Measurements from ENCODE around the gene TUBB3.

The TUBB3 gene

GRCh38 chr16:89938175-89938885, 15.2 kb downstream of the TUBB3 start:
- no peak overlapping the region for H3K4me3 ChIP-seq (ENCODE audit: low read depth in 1 of 2, low read length in 2 of 2)
- H3K27ac ChIP-seq (ENCODE audit: low read depth, low read length), result no peak overlapping the region
- H3K36me3 ChIP-seq (ENCODE audit: control insufficient read depth in 1 of 2, insufficient read depth in 2 of 2, low read length in 2 of 2), result no peaks in the 10 kb centered on the region
- no peaks in the 10 kb centered on the region for H3K4me1 ChIP-seq (ENCODE audit: control insufficient read depth in 1 of 2, insufficient read depth in 2 of 2, low read length in 2 of 2)
- no peak overlapping the region for H3K9ac ChIP-seq (ENCODE audit: low read depth in 1 of 2, low read length in 2 of 2)
- H3K27me3 ChIP-seq (ENCODE audit: control insufficient read depth in 1 of 2, insufficient read depth in 2 of 2, low read length in 2 of 2), result peaks cover 0 to 4% of the 10 kb centered on the region in 2 donors
- H3K9me3 ChIP-seq (ENCODE audit: control insufficient read depth in 1 of 2, low read length in 2 of 2), result no peaks in the 10 kb centered on the region

GRCh38 chr16:89944773-89945172, 21.6 kb downstream of the TUBB3 start:
- Histone ChIP-seq H3K4me1 (ENCODE audit: control insufficient read depth in 1 of 2, insufficient read depth in 2 of 2, low read length in 2 of 2) (peaks cover 0 to 15% of the 10 kb centered on the region in 2 donors), H3K27ac (ENCODE audit: low read depth, low read length) (no peak overlapping the region), H3K36me3 (ENCODE audit: control insufficient read depth in 1 of 2, insufficient read depth in 2 of 2, low read length in 2 of 2) (no peaks in the 10 kb centered on the region), H3K4me3 (ENCODE audit: low read depth in 1 of 2, low read length in 2 of 2) (no peak overlapping the region), H3K27me3 (ENCODE audit: control insufficient read depth in 1 of 2, insufficient read depth in 2 of 2, low read length in 2 of 2) (peaks cover 0 to 9% of the 10 kb centered on the region in 2 donors), H3K9ac (ENCODE audit: low read depth in 1 of 2, low read length in 2 of 2) (no peak overlapping the region), H3K9me3 (ENCODE audit: control insufficient read depth in 1 of 2, low read length in 2 of 2) (no peaks in the 10 kb centered on the region)

GRCh38 chr16:89945654-89946053, 22.5 kb downstream of the TUBB3 start:
- no peaks in the 10 kb centered on the region for H3K9me3 ChIP-seq (ENCODE audit: control insufficient read depth in 1 of 2, low read length in 2 of 2)
- no peak overlapping the region for H3K9ac ChIP-seq (ENCODE audit: low read depth in 1 of 2, low read length in 2 of 2)
- H3K4me3 ChIP-seq (ENCODE audit: low read depth in 1 of 2, low read length in 2 of 2), result no peak overlapping the region
- H3K36me3 ChIP-seq (ENCODE audit: control insufficient read depth in 1 of 2, insufficient read depth in 2 of 2, low read length in 2 of 2), result no peaks in the 10 kb centered on the region
- peaks cover 0 to 17% of the 10 kb centered on the region in 2 donors for H3K4me1 ChIP-seq (ENCODE audit: control insufficient read depth in 1 of 2, insufficient read depth in 2 of 2, low read length in 2 of 2)
- H3K27ac ChIP-seq (ENCODE audit: low read depth, low read length), result no peak overlapping the region
- peaks cover 0 to 9% of the 10 kb centered on the region in 2 donors for H3K27me3 ChIP-seq (ENCODE audit: control insufficient read depth in 1 of 2, insufficient read depth in 2 of 2, low read length in 2 of 2)

GRCh38 chr16:89946515-89946914, 23.4 kb downstream of the TUBB3 start:
- Histone ChIP-seq H3K4me3 (ENCODE audit: low read depth in 1 of 2, low read length in 2 of 2) (no peak overlapping the region), H3K9me3 (ENCODE audit: control insufficient read depth in 1 of 2, low read length in 2 of 2) (no peaks in the 10 kb centered on the region)

GRCh38 chr16:89949121-89949742, 26.1 kb downstream of the TUBB3 start:
- no peaks in the 10 kb centered on the region for H3K36me3 ChIP-seq (ENCODE audit: control insufficient read depth in 1 of 2, insufficient read depth in 2 of 2, low read length in 2 of 2)
- H3K27ac ChIP-seq (ENCODE audit: low read depth, low read length), result no peak overlapping the region
- peaks cover 0 to 9% of the 10 kb centered on the region in 2 donors for H3K27me3 ChIP-seq (ENCODE audit: control insufficient read depth in 1 of 2, insufficient read depth in 2 of 2, low read length in 2 of 2)
- no peaks in the 10 kb centered on the region for H3K9me3 ChIP-seq (ENCODE audit: control insufficient read depth in 1 of 2, low read length in 2 of 2)
- peak overlapping the region; percentile 62 to 66 for H3K4me3 ChIP-seq (ENCODE audit: low read depth in 1 of 2, low read length in 2 of 2)
- H3K4me1 ChIP-seq (ENCODE audit: control insufficient read depth in 1 of 2, insufficient read depth in 2 of 2, low read length in 2 of 2), result peaks cover 1 to 28% of the 10 kb centered on the region in 2 donors
- H3K9ac ChIP-seq (ENCODE audit: low read depth in 1 of 2, low read length in 2 of 2), result peak overlapping the region; percentile 38 to 56

More at GRCh38 chr16:89946515-89946914, 23.4 kb downstream of the TUBB3 start:
- H3K4me1 ChIP-seq (ENCODE audit: control insufficient read depth in 1 of 2, insufficient read depth in 2 of 2, low read length in 2 of 2), result peaks cover 0 to 17% of the 10 kb centered on the region in 2 donors
- H3K27ac ChIP-seq (ENCODE audit: low read depth, low read length), result no peak overlapping the region
- H3K27me3 ChIP-seq (ENCODE audit: control insufficient read depth in 1 of 2, insufficient read depth in 2 of 2, low read length in 2 of 2), result peaks cover 0 to 9% of the 10 kb centered on the region in 2 donors
- H3K36me3 ChIP-seq (ENCODE audit: control insufficient read depth in 1 of 2, insufficient read depth in 2 of 2, low read length in 2 of 2), result no peaks in the 10 kb centered on the region
- no peak overlapping the region for H3K9ac ChIP-seq (ENCODE audit: low read depth in 1 of 2, low read length in 2 of 2)

- Histone ChIP-seq H3K9me3 (ENCODE audit: control insufficient read depth in 1 of 2, low read length in 2 of 2) (no peaks in the 10 kb centered on the region), H3K4me3 (ENCODE audit: low read depth in 1 of 2, low read length in 2 of 2) (peak overlapping the region in 1 of 2 donors; percentile 66), H3K9ac (ENCODE audit: low read depth in 1 of 2, low read length in 2 of 2) (peak overlapping the region; percentile 38 to 56), H3K36me3 (ENCODE audit: control insufficient read depth in 1 of 2, insufficient read depth in 2 of 2, low read length in 2 of 2) (peaks cover 0 to 3% of the 10 kb centered on the region in 2 donors), H3K4me1 (ENCODE audit: control insufficient read depth in 1 of 2, insufficient read depth in 2 of 2, low read length in 2 of 2) (peaks cover 7 to 31% of the 10 kb centered on the region in 2 donors), H3K27ac (ENCODE audit: low read depth, low read length) (no peak overlapping the region), H3K27me3 (ENCODE audit: control insufficient read depth in 1 of 2, insufficient read depth in 2 of 2, low read length in 2 of 2) (peaks cover 0 to 9% of the 10 kb centered on the region in 2 donors)
Observed at GRCh38 chr16:89949756-89950155, 26.6 kb downstream of the TUBB3 start.

- Histone ChIP-seq H3K9me3 (ENCODE audit: control insufficient read depth in 1 of 2, low read length in 2 of 2) (no peaks in the 10 kb centered on the region), H3K27me3 (ENCODE audit: control insufficient read depth in 1 of 2, insufficient read depth in 2 of 2, low read length in 2 of 2) (peaks cover 0 to 5% of the 10 kb centered on the region in 2 donors), H3K9ac (ENCODE audit: low read depth in 1 of 2, low read length in 2 of 2) (no peak overlapping the region), H3K4me1 (ENCODE audit: control insufficient read depth in 1 of 2, insufficient read depth in 2 of 2, low read length in 2 of 2) (peaks cover 7 to 31% of the 10 kb centered on the region in 2 donors), H3K27ac (ENCODE audit: low read depth, low read length) (no peak overlapping the region), H3K4me3 (ENCODE audit: low read depth in 1 of 2, low read length in 2 of 2) (no peak overlapping the region), H3K36me3 (ENCODE audit: control insufficient read depth in 1 of 2, insufficient read depth in 2 of 2, low read length in 2 of 2) (peaks cover 0 to 10% of the 10 kb centered on the region in 2 donors)
Observed at GRCh38 chr16:89951509-89951908, 28.4 kb downstream of the TUBB3 start.

- no peak overlapping the region for H3K9ac ChIP-seq (ENCODE audit: low read depth in 1 of 2, low read length in 2 of 2)
- no peak overlapping the region for H3K4me3 ChIP-seq (ENCODE audit: low read depth in 1 of 2, low read length in 2 of 2)
- H3K36me3 ChIP-seq (ENCODE audit: control insufficient read depth in 1 of 2, insufficient read depth in 2 of 2, low read length in 2 of 2), result peaks cover 0 to 14% of the 10 kb centered on the region in 2 donors
- no peaks in the 10 kb centered on the region for H3K9me3 ChIP-seq (ENCODE audit: control insufficient read depth in 1 of 2, low read length in 2 of 2)
- peaks cover 0 to 5% of the 10 kb centered on the region in 2 donors for H3K27me3 ChIP-seq (ENCODE audit: control insufficient read depth in 1 of 2, insufficient read depth in 2 of 2, low read length in 2 of 2)
- peaks cover 7 to 31% of the 10 kb centered on the region in 2 donors for H3K4me1 ChIP-seq (ENCODE audit: control insufficient read depth in 1 of 2, insufficient read depth in 2 of 2, low read length in 2 of 2)
- no peak overlapping the region for H3K27ac ChIP-seq (ENCODE audit: low read depth, low read length)
Observed at GRCh38 chr16:89952049-89952448, 28.9 kb downstream of the TUBB3 start.

- Histone ChIP-seq H3K4me3 (ENCODE audit: low read depth in 1 of 2, low read length in 2 of 2) (no peak overlapping the region), H3K27ac (ENCODE audit: low read depth, low read length) (no peak overlapping the region), H3K36me3 (ENCODE audit: control insufficient read depth in 1 of 2, insufficient read depth in 2 of 2, low read length in 2 of 2) (peaks cover 0 to 15% of the 10 kb centered on the region in 2 donors), H3K4me1 (ENCODE audit: control insufficient read depth in 1 of 2, insufficient read depth in 2 of 2, low read length in 2 of 2) (peaks cover 7 to 29% of the 10 kb centered on the region in 2 donors), H3K27me3 (ENCODE audit: control insufficient read depth in 1 of 2, insufficient read depth in 2 of 2, low read length in 2 of 2) (peaks cover 0 to 3% of the 10 kb centered on the region in 2 donors), H3K9ac (ENCODE audit: low read depth in 1 of 2, low read length in 2 of 2) (no peak overlapping the region), H3K9me3 (ENCODE audit: control insufficient read depth in 1 of 2, low read length in 2 of 2) (no peaks in the 10 kb centered on the region)
Observed at GRCh38 chr16:89952551-89952950, 29.4 kb downstream of the TUBB3 start.

GRCh38 chr16:89953671-89954406, 30.7 kb downstream of the TUBB3 start:
- H3K4me1 ChIP-seq (ENCODE audit: control insufficient read depth in 1 of 2, insufficient read depth in 2 of 2, low read length in 2 of 2), result peaks cover 7 to 22% of the 10 kb centered on the region in 2 donors
- H3K4me3 ChIP-seq (ENCODE audit: low read depth in 1 of 2, low read length in 2 of 2), result no peak overlapping the region
- no peaks in the 10 kb centered on the region for H3K27me3 ChIP-seq (ENCODE audit: control insufficient read depth in 1 of 2, insufficient read depth in 2 of 2, low read length in 2 of 2)
- H3K9ac ChIP-seq (ENCODE audit: low read depth in 1 of 2, low read length in 2 of 2), result no peak overlapping the region
- H3K36me3 ChIP-seq (ENCODE audit: control insufficient read depth in 1 of 2, insufficient read depth in 2 of 2, low read length in 2 of 2), result peaks cover 4 to 26% of the 10 kb centered on the region in 2 donors
- no peaks in the 10 kb centered on the region for H3K9me3 ChIP-seq (ENCODE audit: control insufficient read depth in 1 of 2, low read length in 2 of 2)
- H3K27ac ChIP-seq (ENCODE audit: low read depth, low read length), result no peak overlapping the region
